GM12878 (cell line): ENCODE measurements around the gene SMPD2. TPM values are rescaled to one million over a fixed set of nuclear protein-coding genes. Genes with fewer than 3 reads are reported as not detected.
A peak's percentile ranks its signal among the peaks of the same experiment; 100 is the strongest.

ENCODE experiments used
- ASH2L ChIP-seq: fragments of 300-600, 200-600 bp; sonication (generic); IDR thresholded peaks from 2 replicates; pipeline ENCODE4 v1.6.1; 2017; ENCODE audit warnings: low read depth, mild to moderate bottlenecking, borderline replicate concordance
- ATF3 ChIP-seq: IDR thresholded peaks from 2 replicates; pipeline ENCODE4 v1.6.1; 2011; ENCODE audit warnings: low read depth, mild to moderate bottlenecking, low read length, moderate library complexity, borderline replicate concordance; ENCODE audit errors: extremely low read depth
- BCL11A ChIP-seq: IDR thresholded peaks from 2 replicates; pipeline ENCODE4 v1.6.1; 2011; ENCODE audit warnings: low read depth, low read length
- CREB1 ChIP-seq: IDR thresholded peaks from 2 replicates; pipeline ENCODE4 v1.6.1; 2012; ENCODE audit warnings: low read depth, mild to moderate bottlenecking, inconsistent platforms
- ELK1 ChIP-seq: IDR thresholded peaks from 2 replicates; pipeline ENCODE4 v1.6.1; 2012; ENCODE audit warnings: low read depth, low read length, improper control_type of control experiment
- HDAC6 ChIP-seq: fragments of 200-600 bp; sonication (generic); IDR thresholded peaks from one replicate; pipeline ENCODE4 v1.8.0; 2017; ENCODE audit warnings: antibody characterized with exemption; ENCODE audit not compliant: unreplicated experiment
- MLLT1 ChIP-seq: fragments of 450-650 bp; IDR thresholded peaks from 2 replicates; pipeline ENCODE4 v1.6.1; 2016; ENCODE audit warnings: mild to moderate bottlenecking
- NR2C1 ChIP-seq: fragments of 450-650 bp; IDR thresholded peaks from 2 replicates; pipeline ENCODE4 v1.6.1; 2017; ENCODE audit warnings: antibody characterized with exemption, mild to moderate bottlenecking, moderate library complexity
- NR2C2 ChIP-seq: IDR thresholded peaks from 2 replicates; pipeline ENCODE4 v1.6.1; 2011; ENCODE audit warnings: borderline replicate concordance, low read depth; ENCODE audit not compliant: control insufficient read depth, insufficient read length
- POLR2A ChIP-seq: IDR thresholded peaks from 2 replicates; pipeline ENCODE4 v1.6.1; 2011; ENCODE audit warnings: low read depth, mild to moderate bottlenecking, low read length
- SPI1 ChIP-seq: IDR thresholded peaks from 2 replicates; pipeline ENCODE4 v1.6.1; 2011; ENCODE audit warnings: low read depth, mild to moderate bottlenecking, low read length, moderate library complexity, borderline replicate concordance; ENCODE audit not compliant: insufficient read depth
- SREBF2 ChIP-seq: IDR thresholded peaks from 2 replicates; pipeline ENCODE4 v1.6.1; 2012; ENCODE audit warnings: mild to moderate bottlenecking, low read length
- YY1 ChIP-seq: IDR thresholded peaks from 2 replicates; pipeline ENCODE4 v1.6.1; 2011; ENCODE audit warnings: low read depth, mild to moderate bottlenecking, low read length
- polyA plus RNA-seq, 11 experiments: library from polyadenylated mRNA; depleted of rRNA in 4 of 11; unstranded in 6 of 11; stranded (reverse) in 5 of 11; fragments of >200 nt; fragmentation: Nextera tagmentation in 4 of 11; fragmentation: Illumina TruSeq in 1 of 11; extraction: Ambion mirVana in 4 of 11; extraction: Trizol in 1 of 11; gene quantifications; 1 replicate in 1 of 11; 2 replicates in 10 of 11; pipeline versions ENCODE4 v1.2.1 to v1.2.3, GENCODE V29; 2011 to 2016; ENCODE audit warnings: inconsistent platforms in 2 of 11, missing spikeins in 2 of 11, low read depth in 1 of 11
- total RNA-seq, 4 experiments: library from RNA; depleted of rRNA in 3 of 4; stranded (reverse); fragments of >200 nt in 3 of 4; fragmentation: Illumina TruSeq in 1 of 4; extraction: Trizol in 1 of 4; gene quantifications; 2 replicates each; pipeline versions ENCODE4 v1.2.1 to v1.2.3, GENCODE V29; 2013 to 2021
- TF ChIP-seq, protein P1 (sequence below): fragments of 450-650 bp; IDR thresholded peaks from 2 replicates; pipeline ENCODE4 v1.6.1; 2017; ENCODE audit warnings: mild to moderate bottlenecking, low read depth, inconsistent platforms; ENCODE audit not compliant: poor library complexity, severe bottlenecking
- TF ChIP-seq, protein P2 (sequence below): IDR thresholded peaks from 2 replicates; pipeline ENCODE4 v1.6.1; 2011; ENCODE audit warnings: mild to moderate bottlenecking, low read depth, low read length, moderate library complexity; ENCODE audit not compliant: insufficient replicate concordance
- TF ChIP-seq, protein P3 (sequence below): fragments of 450-650 bp; IDR thresholded peaks from 2 replicates; pipeline ENCODE4 v1.6.1; 2017; ENCODE audit warnings: mild to moderate bottlenecking, moderate library complexity
- TF ChIP-seq, protein P4 (sequence below): IDR thresholded peaks from 2 replicates; pipeline ENCODE4 v1.6.1; 2011; ENCODE audit warnings: low read depth, low read length, improper control_type of control experiment, borderline replicate concordance

SMPD2 gene
- total and polyA plus RNA-seq, 10 of the 15 experiments (the other 5 are each of a cell fraction or from before 2014, with no cell fraction given), result 0.06 to 15.4 (median 9.7) TPM

DNA sequence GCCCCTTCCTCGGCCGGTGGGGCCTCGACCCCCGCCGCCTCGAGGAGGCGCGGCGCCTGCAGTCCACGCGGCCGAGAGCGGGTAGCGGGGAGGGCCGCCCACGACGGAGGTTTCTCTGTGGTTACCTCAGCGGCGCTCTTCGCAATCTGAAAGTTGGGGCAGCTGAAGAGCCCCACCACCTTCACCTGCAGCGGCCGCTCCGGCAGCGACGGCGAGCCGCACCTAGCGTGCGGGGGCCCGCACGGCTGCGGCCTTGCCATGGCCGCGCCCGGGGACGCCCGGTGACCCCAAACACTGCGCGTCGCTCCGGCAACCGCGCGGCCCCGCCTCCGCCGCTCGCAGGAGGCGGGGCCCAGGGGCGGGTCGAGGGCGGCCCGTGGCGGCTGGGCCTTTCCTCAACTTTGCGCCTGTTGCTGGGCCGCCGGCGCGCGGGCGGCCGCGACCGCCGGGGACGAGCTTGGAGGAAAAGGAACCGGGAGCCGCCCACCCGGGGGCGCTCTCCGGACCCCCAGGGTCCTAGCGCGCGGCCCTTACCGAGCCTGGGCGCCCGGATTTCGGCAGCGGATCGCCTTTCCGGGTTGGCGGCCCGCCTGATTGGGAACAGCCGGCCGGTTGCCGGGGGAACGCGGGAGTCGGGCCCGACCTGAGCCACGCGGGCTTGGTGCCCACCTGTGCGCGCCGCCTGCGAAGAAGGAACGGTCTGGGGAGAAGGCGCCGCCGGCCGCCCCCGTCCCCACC lies at the start of gene SMPD2, which contains the start of gene PPIL6 (continued):
- TF ChIP-seq ELK1 (no peak), ATF3 (no peak), ASH2L (no peak; the same call in 1 of the 2 replicates), BCL11A (no peak), YY1 (peak; percentile 88), NR2C2 (no peak), SREBF2 (no peak), POLR2A (peak; percentile 47; the same call in 1 of the 2 replicates), SPI1 (peak; percentile 63), CREB1 (no peak), HDAC6 (no peak), MLLT1 (0 out of 2 replicates have a peak, but pooled peaks have one; percentile 12), NR2C1 (peak; percentile 83)
- TF ChIP-seq, protein P1, sequence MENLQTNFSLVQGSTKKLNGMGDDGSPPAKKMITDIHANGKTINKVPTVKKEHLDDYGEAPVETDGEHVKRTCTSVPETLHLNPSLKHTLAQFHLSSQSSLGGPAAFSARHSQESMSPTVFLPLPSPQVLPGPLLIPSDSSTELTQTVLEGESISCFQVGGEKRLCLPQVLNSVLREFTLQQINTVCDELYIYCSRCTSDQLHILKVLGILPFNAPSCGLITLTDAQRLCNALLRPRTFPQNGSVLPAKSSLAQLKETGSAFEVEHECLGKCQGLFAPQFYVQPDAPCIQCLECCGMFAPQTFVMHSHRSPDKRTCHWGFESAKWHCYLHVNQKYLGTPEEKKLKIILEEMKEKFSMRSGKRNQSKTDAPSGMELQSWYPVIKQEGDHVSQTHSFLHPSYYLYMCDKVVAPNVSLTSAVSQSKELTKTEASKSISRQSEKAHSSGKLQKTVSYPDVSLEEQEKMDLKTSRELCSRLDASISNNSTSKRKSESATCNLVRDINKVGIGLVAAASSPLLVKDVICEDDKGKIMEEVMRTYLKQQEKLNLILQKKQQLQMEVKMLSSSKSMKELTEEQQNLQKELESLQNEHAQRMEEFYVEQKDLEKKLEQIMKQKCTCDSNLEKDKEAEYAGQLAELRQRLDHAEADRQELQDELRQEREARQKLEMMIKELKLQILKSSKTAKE, result no peak
- TF ChIP-seq, protein P2, sequence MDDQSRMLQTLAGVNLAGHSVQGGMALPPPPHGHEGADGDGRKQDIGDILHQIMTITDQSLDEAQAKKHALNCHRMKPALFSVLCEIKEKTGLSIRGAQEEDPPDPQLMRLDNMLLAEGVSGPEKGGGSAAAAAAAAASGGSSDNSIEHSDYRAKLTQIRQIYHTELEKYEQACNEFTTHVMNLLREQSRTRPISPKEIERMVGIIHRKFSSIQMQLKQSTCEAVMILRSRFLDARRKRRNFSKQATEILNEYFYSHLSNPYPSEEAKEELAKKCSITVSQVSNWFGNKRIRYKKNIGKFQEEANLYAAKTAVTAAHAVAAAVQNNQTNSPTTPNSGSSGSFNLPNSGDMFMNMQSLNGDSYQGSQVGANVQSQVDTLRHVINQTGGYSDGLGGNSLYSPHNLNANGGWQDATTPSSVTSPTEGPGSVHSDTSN, result no peak
- TF ChIP-seq, protein P3, sequence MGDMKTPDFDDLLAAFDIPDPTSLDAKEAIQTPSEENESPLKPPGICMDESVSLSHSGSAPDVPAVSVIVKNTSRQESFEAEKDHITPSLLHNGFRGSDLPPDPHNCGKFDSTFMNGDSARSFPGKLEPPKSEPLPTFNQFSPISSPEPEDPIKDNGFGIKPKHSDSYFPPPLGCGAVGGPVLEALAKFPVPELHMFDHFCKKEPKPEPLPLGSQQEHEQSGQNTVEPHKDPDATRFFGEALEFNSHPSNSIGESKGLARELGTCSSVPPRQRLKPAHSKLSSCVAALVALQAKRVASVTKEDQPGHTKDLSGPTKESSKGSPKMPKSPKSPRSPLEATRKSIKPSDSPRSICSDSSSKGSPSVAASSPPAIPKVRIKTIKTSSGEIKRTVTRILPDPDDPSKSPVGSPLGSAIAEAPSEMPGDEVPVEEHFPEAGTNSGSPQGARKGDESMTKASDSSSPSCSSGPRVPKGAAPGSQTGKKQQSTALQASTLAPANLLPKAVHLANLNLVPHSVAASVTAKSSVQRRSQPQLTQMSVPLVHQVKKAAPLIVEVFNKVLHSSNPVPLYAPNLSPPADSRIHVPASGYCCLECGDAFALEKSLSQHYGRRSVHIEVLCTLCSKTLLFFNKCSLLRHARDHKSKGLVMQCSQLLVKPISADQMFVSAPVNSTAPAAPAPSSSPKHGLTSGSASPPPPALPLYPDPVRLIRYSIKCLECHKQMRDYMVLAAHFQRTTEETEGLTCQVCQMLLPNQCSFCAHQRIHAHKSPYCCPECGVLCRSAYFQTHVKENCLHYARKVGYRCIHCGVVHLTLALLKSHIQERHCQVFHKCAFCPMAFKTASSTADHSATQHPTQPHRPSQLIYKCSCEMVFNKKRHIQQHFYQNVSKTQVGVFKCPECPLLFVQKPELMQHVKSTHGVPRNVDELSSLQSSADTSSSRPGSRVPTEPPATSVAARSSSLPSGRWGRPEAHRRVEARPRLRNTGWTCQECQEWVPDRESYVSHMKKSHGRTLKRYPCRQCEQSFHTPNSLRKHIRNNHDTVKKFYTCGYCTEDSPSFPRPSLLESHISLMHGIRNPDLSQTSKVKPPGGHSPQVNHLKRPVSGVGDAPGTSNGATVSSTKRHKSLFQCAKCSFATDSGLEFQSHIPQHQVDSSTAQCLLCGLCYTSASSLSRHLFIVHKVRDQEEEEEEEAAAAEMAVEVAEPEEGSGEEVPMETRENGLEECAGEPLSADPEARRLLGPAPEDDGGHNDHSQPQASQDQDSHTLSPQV, result 0 out of 2 replicates have a peak, but pooled peaks have one; percentile 33
- TF ChIP-seq, protein P4, sequence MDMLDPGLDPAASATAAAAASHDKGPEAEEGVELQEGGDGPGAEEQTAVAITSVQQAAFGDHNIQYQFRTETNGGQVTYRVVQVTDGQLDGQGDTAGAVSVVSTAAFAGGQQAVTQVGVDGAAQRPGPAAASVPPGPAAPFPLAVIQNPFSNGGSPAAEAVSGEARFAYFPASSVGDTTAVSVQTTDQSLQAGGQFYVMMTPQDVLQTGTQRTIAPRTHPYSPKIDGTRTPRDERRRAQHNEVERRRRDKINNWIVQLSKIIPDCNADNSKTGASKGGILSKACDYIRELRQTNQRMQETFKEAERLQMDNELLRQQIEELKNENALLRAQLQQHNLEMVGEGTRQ, result no peak
